22Rv1 (cell line): ENCODE results near the gene TGFBR3.

ENCODE experiments used
- CTCF ChIP-seq: fragments of 450-650 bp; IDR thresholded peaks from 2 replicates; pipeline ENCODE4 v1.5.1; 2017; ENCODE audit warnings: mild to moderate bottlenecking
- ZFX ChIP-seq: fragments of 450-650 bp; IDR thresholded peaks from 2 replicates; pipeline ENCODE4 v1.6.1; 2017; ENCODE audit warnings: antibody characterized with exemption, borderline replicate concordance

DNA sequence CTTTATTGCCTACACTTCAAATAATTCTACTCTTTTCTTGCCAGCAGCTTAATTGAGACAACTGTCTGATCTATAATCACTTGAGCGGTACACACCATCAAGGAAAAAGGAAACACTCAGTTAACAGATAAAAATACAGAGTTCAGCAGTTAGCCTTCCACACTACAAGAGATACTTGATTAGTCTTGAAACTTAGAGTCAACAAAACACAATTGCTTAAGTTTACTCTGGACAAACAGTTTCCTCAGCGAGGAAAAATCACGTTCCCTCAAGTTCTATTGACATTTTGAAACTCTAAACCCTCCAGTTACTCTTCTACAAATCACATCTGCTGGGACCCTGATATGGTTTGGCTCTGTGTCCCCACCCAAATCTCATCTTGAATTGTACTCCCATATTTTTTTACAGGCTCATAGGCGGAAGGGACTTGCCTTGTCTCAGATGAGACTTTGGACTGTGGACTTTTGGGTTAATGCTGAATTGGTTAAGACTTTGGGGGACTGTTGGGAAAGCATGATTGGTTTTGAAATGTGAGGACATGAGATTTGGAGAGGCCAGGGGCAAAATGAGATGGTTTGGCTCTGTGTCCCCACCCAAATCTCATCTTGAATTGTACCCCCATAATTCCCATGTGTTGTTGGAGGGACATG is 244.9 kb downstream of the TGFBR3 start:
- TF ChIP-seq CTCF (no peak), ZFX (no peak)
